ENCODE results near the gene SLC6A3.

DNA sequence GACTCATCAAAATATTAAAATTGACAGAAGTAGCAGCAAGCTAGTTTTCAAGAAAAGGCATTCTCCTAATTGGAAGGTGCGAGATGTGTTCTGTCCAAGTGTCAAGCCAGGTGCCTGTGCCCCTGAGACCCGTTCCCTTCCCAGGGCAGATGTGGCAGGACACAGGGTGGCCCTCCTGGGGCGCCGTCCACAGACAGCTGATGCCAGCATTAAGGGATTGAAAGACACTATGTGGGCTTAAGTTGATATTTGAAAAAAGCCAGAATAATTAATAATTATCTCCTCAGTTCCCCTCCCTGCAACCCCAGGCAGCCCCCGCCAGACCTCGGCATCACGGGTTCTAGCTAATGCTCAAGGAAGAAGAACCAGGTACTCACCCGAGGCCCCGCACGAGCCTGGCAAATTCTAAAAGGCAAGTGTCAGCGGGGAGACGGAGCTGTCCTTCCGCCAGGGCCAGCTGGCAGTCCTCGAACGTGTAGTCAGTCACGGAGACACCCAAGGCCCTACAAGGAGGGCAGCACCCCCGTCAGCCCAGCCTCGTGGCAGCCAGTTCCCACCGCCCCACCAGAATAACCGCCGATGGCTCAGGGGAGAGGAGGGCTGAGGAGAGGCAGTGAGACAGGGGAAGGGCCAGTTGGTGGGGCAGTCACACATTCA lies 29.1 kb upstream of the SLC6A3 start:
- no peak for TF ChIP-seq CTCF (conservative IDR thresholded peaks at IDR 0.05; ENCODE audit: low read length)
- no peak for TF ChIP-seq EZH2phosphoT487 (IDR thresholded peaks at IDR 0.05; ENCODE audit: borderline replicate concordance)
